Lung (tissue), 12 donors: ENCODE results near the gene ST6GALNAC2. TPM values are rescaled to one million over a fixed set of nuclear protein-coding genes. Genes with fewer than 3 reads are reported as not detected.

Experiments used
- ATAC-seq: fragments of 200-7000 bp; cut with Tn5 transposase; one replicate; pipeline ENCODE4 v1.9.1; 2020; ENCODE audit warnings: moderate number of reproducible peaks; ENCODE audit not compliant: insufficient read depth, low FRiP score
- DNase-seq, 3 donors: peaks; one replicate each; pipeline ENCODE4 v3.0.0-alpha.2; 2013 to 2017
- H3K27ac ChIP-seq, 2 donors: one replicate each; pipeline ENCODE4 v1.5.1; 2013; ENCODE audit warnings: mild to moderate bottlenecking in 2 of 2, moderate library complexity in 2 of 2, control low read depth in 1 of 2, inconsistent platforms in 1 of 2, low read depth in 1 of 2, low read length in 1 of 2
- H3K27me3 ChIP-seq, 3 donors: one replicate each; pipeline ENCODE4 v1.5.1; 2013; ENCODE audit warnings: low read length in 2 of 3; ENCODE audit not compliant: control insufficient read depth in 3 of 3, insufficient read depth in 3 of 3
- H3K36me3 ChIP-seq, 4 donors: one replicate each; pipeline ENCODE4 v1.5.1; 2013; ENCODE audit warnings: low read length in 4 of 4, mild to moderate bottlenecking in 1 of 4, moderate library complexity in 1 of 4; ENCODE audit not compliant: control insufficient read depth in 4 of 4, insufficient read depth in 4 of 4
- H3K4me1 ChIP-seq, 5 donors: one replicate each; pipeline ENCODE4 v1.5.1; 2013; ENCODE audit warnings: low read length in 5 of 5, mild to moderate bottlenecking in 2 of 5, moderate library complexity in 1 of 5; ENCODE audit not compliant: control insufficient read depth in 5 of 5, insufficient read depth in 5 of 5
- H3K4me3 ChIP-seq: one replicate; pipeline ENCODE4 v1.5.1; 2013; ENCODE audit warnings: mild to moderate bottlenecking, control low read depth, moderate library complexity
- H3K9ac ChIP-seq, 2 donors: one replicate each; pipeline ENCODE4 v1.5.1; 2013; ENCODE audit warnings: low read length in 2 of 2, control low read depth in 1 of 2; ENCODE audit not compliant: insufficient read depth in 1 of 2
- H3K9me3 ChIP-seq, 4 donors: one replicate each; pipeline ENCODE4 v1.5.1; 2013; ENCODE audit warnings: low read length in 3 of 4, mild to moderate bottlenecking in 1 of 4, moderate library complexity in 1 of 4; ENCODE audit not compliant: control insufficient read depth in 4 of 4, insufficient read depth in 3 of 4
- CTCF ChIP-seq: IDR thresholded peaks from 2 replicates; pipeline ENCODE4 v1.5.1; 2012; ENCODE audit warnings: mild to moderate bottlenecking; ENCODE audit errors: control extremely low read depth, extremely low read depth
- WGBS, 2 donors: extraction: QIAGEN DNeasy Blood & Tissue Kit; methylation state at CpG; one replicate each; pipeline ENCODE4 v1.1.7; 2013; 5-methylcytosine and 5-hydroxymethylcytosine counted together
- polyA plus RNA-seq, 2 donors: library from polyadenylated mRNA; stranded (reverse); fragments of 200-250 nt; gene quantifications; one replicate each; pipeline ENCODE4 v1.2.1, GENCODE V29; 2013
- total RNA-seq, 2 donors: library from RNA; depleted of rRNA in 1 of 2; stranded (reverse); fragments of >200 nt in 1 of 2; gene quantifications; one replicate each; pipeline ENCODE4 v1.2.1, GENCODE V29; 2014 to 2021
- donor health status: control.
- donor health status: control.
- donor health status: Bipolar disorder and iron deficiency.
- donor health status: healthy.
- donor health status: DM: yes; HTN: yes; CAD: no.

ST6GALNAC2 gene
- total and polyA plus RNA-seq, 4 donors, result 12.1 to 38.0 (median 18.1) TPM

GRCh38 chr17:76543482-76543825 is 42.2 kb downstream of the ST6GALNAC2 start:
- Histone ChIP-seq H3K36me3 (no peaks in the 10 kb centered on the region), H3K9me3 (no peaks in the 10 kb centered on the region), H3K4me1 (peaks cover 0 to 72% (median 33%) of the 10 kb centered on the region in 5 donors), H3K9ac (no peak overlapping the region), H3K27me3 (peaks cover 0 to 16% (median 4%) of the 10 kb centered on the region in 3 donors), H3K4me3 (no peak overlapping the region), H3K27ac (peak overlapping the region in 1 of 2 donors; percentile 41)
- 70 to 78% methylated on average over 6 of the region's 6 CpGs for WGBS, 2 donors
- ATAC-seq, result no peak
- no peak for TF ChIP-seq CTCF
- DNase-seq, result no peak

GRCh38 chr17:76542984-76543383 is 42.7 kb downstream of the ST6GALNAC2 start:
- no peaks in the 10 kb centered on the region for H3K36me3 ChIP-seq
- H3K9me3 ChIP-seq, result no peaks in the 10 kb centered on the region
- 73 to 89% methylated on average over 8 of the region's 8 CpGs for WGBS, 2 donors
- no peak for DNase-seq
- no peak for TF ChIP-seq CTCF
- H3K9ac ChIP-seq, result no peak overlapping the region
- no peak overlapping the region for H3K4me3 ChIP-seq
- H3K27ac ChIP-seq, result no peak overlapping the region
- no peak for ATAC-seq
- peaks cover 0 to 77% (median 33%) of the 10 kb centered on the region in 5 donors for H3K4me1 ChIP-seq
- peaks cover 0 to 16% (median 4%) of the 10 kb centered on the region in 3 donors for H3K27me3 ChIP-seq

- H3K36me3 ChIP-seq, result no peaks in the 10 kb centered on the region
- no peak overlapping the region for H3K9ac ChIP-seq
- no peak for DNase-seq
- H3K27me3 ChIP-seq, result peaks cover 0 to 16% (median under 1%) of the 10 kb centered on the region in 3 donors
- TF ChIP-seq CTCF, result no peak
- peaks cover 0 to 79% (median 33%) of the 10 kb centered on the region in 5 donors for H3K4me1 ChIP-seq
- no peak for ATAC-seq
- no peak overlapping the region for H3K4me3 ChIP-seq
- H3K9me3 ChIP-seq, result no peaks in the 10 kb centered on the region
- 85 to 90% methylated on average over 10 of the region's 10 CpGs for WGBS, 2 donors
- H3K27ac ChIP-seq, result no peak overlapping the region
These were observed 43.1 kb downstream of the ST6GALNAC2 start for GRCh38 chr17:76542566-76542971.

- no peaks in the 10 kb centered on the region for H3K36me3 ChIP-seq
- ATAC-seq, result no peak
- H3K4me1 ChIP-seq, result peaks cover 0 to 76% (median 35%) of the 10 kb centered on the region in 5 donors
- no peaks in the 10 kb centered on the region for H3K9me3 ChIP-seq
- no peak overlapping the region for H3K27ac ChIP-seq
- H3K4me3 ChIP-seq, result no peak overlapping the region
- H3K9ac ChIP-seq, result no peak overlapping the region
- WGBS, 2 donors, result 85 to 87% methylated on average over 10 of the region's 10 CpGs
- H3K27me3 ChIP-seq, result peaks cover 0 to 16% (median 0%) of the 10 kb centered on the region in 3 donors
- no peak for DNase-seq
- TF ChIP-seq CTCF, result no peak
These were observed 43.8 kb downstream of the ST6GALNAC2 start for GRCh38 chr17:76541739-76542454.
